Measurements from ENCODE around the gene DCHS2.

DCHS2 gene

GRCh38 chr4:154328030-154328429 is 163.6 kb downstream of the DCHS2 start:
- H3K27ac ChIP-seq (ENCODE audit: low read length) = no peak overlapping the region
- peaks cover 5% of the 10 kb centered on the region for H3K4me1 ChIP-seq (ENCODE audit: control insufficient read depth, insufficient read depth, low read length)
- no peaks in the 10 kb centered on the region for H3K9me3 ChIP-seq (ENCODE audit: control insufficient read depth, insufficient read depth, low read length)
- H3K4me3 ChIP-seq (ENCODE audit: low read length) = no peak overlapping the region
- H3K27me3 ChIP-seq (ENCODE audit: control insufficient read depth, insufficient read depth, low read length) = peaks cover 1% of the 10 kb centered on the region; the same call in 1 of the 2 replicates
- no CpG with 5 or more reads among the region's 1 CpG for WGBS (ENCODE audit: insufficient coverage, insufficient read length)
- no peaks in the 10 kb centered on the region for H3K36me3 ChIP-seq (ENCODE audit: control insufficient read depth, insufficient read depth, low read length)
- no peak for DNase-seq (ENCODE audit: low read depth, low spot score)

GRCh38 chr4:154320521-154320920 is 171.1 kb downstream of the DCHS2 start:
- H3K36me3 ChIP-seq (ENCODE audit: control insufficient read depth, insufficient read depth, low read length) = no peaks in the 10 kb centered on the region
- H3K4me3 ChIP-seq (ENCODE audit: low read length) = no peak overlapping the region
- no peaks in the 10 kb centered on the region for H3K27me3 ChIP-seq (ENCODE audit: control insufficient read depth, insufficient read depth, low read length)
- no peaks in the 10 kb centered on the region for H3K9me3 ChIP-seq (ENCODE audit: control insufficient read depth, insufficient read depth, low read length)
- no peak overlapping the region for H3K27ac ChIP-seq (ENCODE audit: low read length)
- H3K4me1 ChIP-seq (ENCODE audit: control insufficient read depth, insufficient read depth, low read length) = no peaks in the 10 kb centered on the region
- WGBS (ENCODE audit: insufficient coverage, insufficient read length) = no CpG with 5 or more reads among the region's 6 CpGs
- DNase-seq (ENCODE audit: low read depth, low spot score) = no peak

- H3K4me1 ChIP-seq (ENCODE audit: control insufficient read depth, insufficient read depth, low read length) = no peaks in the 10 kb centered on the region
- no peak overlapping the region for H3K4me3 ChIP-seq (ENCODE audit: low read length)
- DNase-seq (ENCODE audit: low read depth, low spot score) = no peak
- H3K9me3 ChIP-seq (ENCODE audit: control insufficient read depth, insufficient read depth, low read length) = no peaks in the 10 kb centered on the region
- WGBS (ENCODE audit: insufficient coverage, insufficient read length) = no CpG with 5 or more reads among the region's 1 CpG
- H3K36me3 ChIP-seq (ENCODE audit: control insufficient read depth, insufficient read depth, low read length) = no peaks in the 10 kb centered on the region
- no peaks in the 10 kb centered on the region for H3K27me3 ChIP-seq (ENCODE audit: control insufficient read depth, insufficient read depth, low read length)
- no peak overlapping the region for H3K27ac ChIP-seq (ENCODE audit: low read length)
Measured at GRCh38 chr4:154319736-154320135, 171.9 kb downstream of the DCHS2 start.

- Histone ChIP-seq H3K9me3 (ENCODE audit: control insufficient read depth, insufficient read depth, low read length) (no peaks in the 10 kb centered on the region), H3K36me3 (ENCODE audit: control insufficient read depth, insufficient read depth, low read length) (no peaks in the 10 kb centered on the region), H3K4me3 (ENCODE audit: low read length) (no peak overlapping the region), H3K27ac (ENCODE audit: low read length) (no peak overlapping the region), H3K4me1 (ENCODE audit: control insufficient read depth, insufficient read depth, low read length) (no peaks in the 10 kb centered on the region), H3K27me3 (ENCODE audit: control insufficient read depth, insufficient read depth, low read length) (no peaks in the 10 kb centered on the region)
- DNase-seq (ENCODE audit: low read depth, low spot score) = no peak
- WGBS (ENCODE audit: insufficient coverage, insufficient read length) = no CpG with 5 or more reads among the region's 2 CpGs
Measured at GRCh38 chr4:154317201-154317999, 174.2 kb downstream of the DCHS2 start.

GRCh38 chr4:154315741-154316140 is 175.9 kb downstream of the DCHS2 start:
- no peak for DNase-seq (ENCODE audit: low read depth, low spot score)
- H3K36me3 ChIP-seq (ENCODE audit: control insufficient read depth, insufficient read depth, low read length) = no peaks in the 10 kb centered on the region
- H3K27me3 ChIP-seq (ENCODE audit: control insufficient read depth, insufficient read depth, low read length) = no peaks in the 10 kb centered on the region
- H3K4me3 ChIP-seq (ENCODE audit: low read length) = no peak overlapping the region
- no peak overlapping the region for H3K27ac ChIP-seq (ENCODE audit: low read length)
- H3K9me3 ChIP-seq (ENCODE audit: control insufficient read depth, insufficient read depth, low read length) = no peaks in the 10 kb centered on the region
- H3K4me1 ChIP-seq (ENCODE audit: control insufficient read depth, insufficient read depth, low read length) = no peaks in the 10 kb centered on the region

- no peaks in the 10 kb centered on the region for H3K36me3 ChIP-seq (ENCODE audit: control insufficient read depth, insufficient read depth, low read length)
- no peaks in the 10 kb centered on the region for H3K4me1 ChIP-seq (ENCODE audit: control insufficient read depth, insufficient read depth, low read length)
- H3K27ac ChIP-seq (ENCODE audit: low read length) = no peak overlapping the region
- H3K9me3 ChIP-seq (ENCODE audit: control insufficient read depth, insufficient read depth, low read length) = no peaks in the 10 kb centered on the region
- whole genome bisulfite sequencing (ENCODE audit: insufficient coverage, insufficient read length) = no CpG with 5 or more reads among the region's 4 CpGs
- no peaks in the 10 kb centered on the region for H3K27me3 ChIP-seq (ENCODE audit: control insufficient read depth, insufficient read depth, low read length)
- DNase-seq (ENCODE audit: low read depth, low spot score) = no peak
- no peak overlapping the region for H3K4me3 ChIP-seq (ENCODE audit: low read length)
Measured at GRCh38 chr4:154314248-154314647, 177.4 kb downstream of the DCHS2 start.

GRCh38 chr4:154313004-154313585 is 178.5 kb downstream of the DCHS2 start:
- no peaks in the 10 kb centered on the region for H3K4me1 ChIP-seq (ENCODE audit: control insufficient read depth, insufficient read depth, low read length)
- DNase-seq (ENCODE audit: low read depth, low spot score) = no peak
- WGBS (ENCODE audit: insufficient coverage, insufficient read length) = no CpG with 5 or more reads among the region's 5 CpGs
- no peaks in the 10 kb centered on the region for H3K9me3 ChIP-seq (ENCODE audit: control insufficient read depth, insufficient read depth, low read length)
- no peak overlapping the region for H3K27ac ChIP-seq (ENCODE audit: low read length)
- no peaks in the 10 kb centered on the region for H3K36me3 ChIP-seq (ENCODE audit: control insufficient read depth, insufficient read depth, low read length)
- H3K27me3 ChIP-seq (ENCODE audit: control insufficient read depth, insufficient read depth, low read length) = no peaks in the 10 kb centered on the region
- no peak overlapping the region for H3K4me3 ChIP-seq (ENCODE audit: low read length)

- WGBS (ENCODE audit: insufficient coverage, insufficient read length) = no CpG with 5 or more reads among the region's 7 CpGs
- no peaks in the 10 kb centered on the region for H3K27me3 ChIP-seq (ENCODE audit: control insufficient read depth, insufficient read depth, low read length)
- H3K27ac ChIP-seq (ENCODE audit: low read length) = no peak overlapping the region
- no peaks in the 10 kb centered on the region for H3K36me3 ChIP-seq (ENCODE audit: control insufficient read depth, insufficient read depth, low read length)
- DNase-seq (ENCODE audit: low read depth, low spot score) = no peak
- H3K9me3 ChIP-seq (ENCODE audit: control insufficient read depth, insufficient read depth, low read length) = no peaks in the 10 kb centered on the region
- H3K4me3 ChIP-seq (ENCODE audit: low read length) = no peak overlapping the region
- no peaks in the 10 kb centered on the region for H3K4me1 ChIP-seq (ENCODE audit: control insufficient read depth, insufficient read depth, low read length)
Measured at GRCh38 chr4:154312246-154312645, 179.4 kb downstream of the DCHS2 start.

GRCh38 chr4:154310578-154310977 is 181.0 kb downstream of the DCHS2 start:
- no peaks in the 10 kb centered on the region for H3K4me1 ChIP-seq (ENCODE audit: control insufficient read depth, insufficient read depth, low read length)
- no peak overlapping the region for H3K4me3 ChIP-seq (ENCODE audit: low read length)
- H3K27ac ChIP-seq (ENCODE audit: low read length) = no peak overlapping the region
- no peaks in the 10 kb centered on the region for H3K27me3 ChIP-seq (ENCODE audit: control insufficient read depth, insufficient read depth, low read length)
- H3K36me3 ChIP-seq (ENCODE audit: control insufficient read depth, insufficient read depth, low read length) = no peaks in the 10 kb centered on the region
- H3K9me3 ChIP-seq (ENCODE audit: control insufficient read depth, insufficient read depth, low read length) = no peaks in the 10 kb centered on the region
- DNase-seq (ENCODE audit: low read depth, low spot score) = no peak

- no peak overlapping the region for H3K4me3 ChIP-seq (ENCODE audit: low read length)
- H3K4me1 ChIP-seq (ENCODE audit: control insufficient read depth, insufficient read depth, low read length) = no peaks in the 10 kb centered on the region
- H3K27me3 ChIP-seq (ENCODE audit: control insufficient read depth, insufficient read depth, low read length) = no peaks in the 10 kb centered on the region
- WGBS (ENCODE audit: insufficient coverage, insufficient read length) = no CpG with 5 or more reads among the region's 1 CpG
- no peak for DNase-seq (ENCODE audit: low read depth, low spot score)
- H3K36me3 ChIP-seq (ENCODE audit: control insufficient read depth, insufficient read depth, low read length) = no peaks in the 10 kb centered on the region
- no peak overlapping the region for H3K27ac ChIP-seq (ENCODE audit: low read length)
- H3K9me3 ChIP-seq (ENCODE audit: control insufficient read depth, insufficient read depth, low read length) = no peaks in the 10 kb centered on the region
Measured at GRCh38 chr4:154308207-154308606, 183.4 kb downstream of the DCHS2 start.

- H3K36me3 ChIP-seq (ENCODE audit: control insufficient read depth, insufficient read depth, low read length) = no peaks in the 10 kb centered on the region
- H3K9me3 ChIP-seq (ENCODE audit: control insufficient read depth, insufficient read depth, low read length) = no peaks in the 10 kb centered on the region
- H3K27me3 ChIP-seq (ENCODE audit: control insufficient read depth, insufficient read depth, low read length) = no peaks in the 10 kb centered on the region
- no peak for DNase-seq (ENCODE audit: low read depth, low spot score)
- H3K4me1 ChIP-seq (ENCODE audit: control insufficient read depth, insufficient read depth, low read length) = no peaks in the 10 kb centered on the region
- no peak overlapping the region for H3K27ac ChIP-seq (ENCODE audit: low read length)
- H3K4me3 ChIP-seq (ENCODE audit: low read length) = no peak overlapping the region
- WGBS (ENCODE audit: insufficient coverage, insufficient read length) = no CpG with 5 or more reads among the region's 3 CpGs
Measured at GRCh38 chr4:154307451-154307850, 184.1 kb downstream of the DCHS2 start.
